ENCODE measurements around the gene MED6. TPM values are rescaled to one million over a fixed set of nuclear protein-coding genes. Genes with fewer than 3 reads are reported as not detected.

MED6 gene
- total RNA-seq, 1 experiment from 2014 or later: 55.3 TPM

DNA sequence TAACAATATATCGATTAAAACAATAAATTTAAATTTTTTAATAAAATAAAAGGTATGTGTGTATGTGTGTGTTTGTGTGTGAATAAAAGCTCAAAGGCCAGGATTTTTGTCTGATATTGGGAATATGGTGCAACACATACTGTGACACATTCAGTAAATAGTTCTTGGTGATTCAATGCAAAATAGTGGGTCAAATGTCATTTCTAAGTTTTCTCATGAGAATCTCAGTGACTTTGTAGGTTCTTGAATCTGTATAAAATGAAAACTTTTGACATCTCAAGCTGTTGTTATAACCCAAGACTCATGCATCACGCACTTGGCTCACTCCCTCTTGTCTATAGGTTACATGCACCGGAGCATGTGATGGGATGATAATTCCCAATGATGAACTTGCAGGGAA lies 16.2 kb upstream of the MED6 start:
- H3K9me3 Mint-ChIP-seq: no peaks in the 10 kb centered on the region
- no peak overlapping the region for H3K4ac ChIP-seq (ENCODE audit: low read depth, low read length)
- H3K27ac ChIP-seq (ENCODE audit: insufficient read length, low read depth, low read length): no peak overlapping the region
- H3K27me3 Mint-ChIP-seq (ENCODE audit: low read depth): no peaks in the 10 kb centered on the region
- no peaks in the 10 kb centered on the region for H3K36me3 Mint-ChIP-seq (ENCODE audit: insufficient read depth in 1 of 3, low read depth in 3 of 3)
- H2BK120ac ChIP-seq (ENCODE audit: low read depth, low read length, poor library complexity, severe bottlenecking): no peak overlapping the region
- no peak overlapping the region for H3K27ac Mint-ChIP-seq
- H4K8ac ChIP-seq (replicated peaks; ENCODE audit: insufficient read length, low read depth, low read length): no peak overlapping the region
- H2AFZ ChIP-seq (ENCODE audit: low read length): no peak overlapping the region
- H3K9me3 ChIP-seq (ENCODE audit: control insufficient read depth, low read depth, low read length): no peaks in the 10 kb centered on the region
- no peak overlapping the region for H3T11ph ChIP-seq (ENCODE audit: low read length)
- TF ChIP-seq, protein P1, sequence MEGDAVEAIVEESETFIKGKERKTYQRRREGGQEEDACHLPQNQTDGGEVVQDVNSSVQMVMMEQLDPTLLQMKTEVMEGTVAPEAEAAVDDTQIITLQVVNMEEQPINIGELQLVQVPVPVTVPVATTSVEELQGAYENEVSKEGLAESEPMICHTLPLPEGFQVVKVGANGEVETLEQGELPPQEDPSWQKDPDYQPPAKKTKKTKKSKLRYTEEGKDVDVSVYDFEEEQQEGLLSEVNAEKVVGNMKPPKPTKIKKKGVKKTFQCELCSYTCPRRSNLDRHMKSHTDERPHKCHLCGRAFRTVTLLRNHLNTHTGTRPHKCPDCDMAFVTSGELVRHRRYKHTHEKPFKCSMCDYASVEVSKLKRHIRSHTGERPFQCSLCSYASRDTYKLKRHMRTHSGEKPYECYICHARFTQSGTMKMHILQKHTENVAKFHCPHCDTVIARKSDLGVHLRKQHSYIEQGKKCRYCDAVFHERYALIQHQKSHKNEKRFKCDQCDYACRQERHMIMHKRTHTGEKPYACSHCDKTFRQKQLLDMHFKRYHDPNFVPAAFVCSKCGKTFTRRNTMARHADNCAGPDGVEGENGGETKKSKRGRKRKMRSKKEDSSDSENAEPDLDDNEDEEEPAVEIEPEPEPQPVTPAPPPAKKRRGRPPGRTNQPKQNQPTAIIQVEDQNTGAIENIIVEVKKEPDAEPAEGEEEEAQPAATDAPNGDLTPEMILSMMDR (conservative IDR thresholded peaks at IDR 0.05): no peak
- 100% methylated on average over 1 of the region's 3 CpGs for WGBS (ENCODE audit: extremely low coverage, insufficient read length, low lambda C conversion rate)
- H4K20me1 ChIP-seq (ENCODE audit: control insufficient read depth, insufficient read depth, insufficient read length): no peaks in the 10 kb centered on the region
- no peak overlapping the region for H2AK5ac ChIP-seq (ENCODE audit: insufficient read length, low read length)
- no peak overlapping the region for H3K56ac ChIP-seq (ENCODE audit: insufficient read length, low read depth, low read length)
- H3K4me3 Mint-ChIP-seq: no peak overlapping the region
- H3K27me3 ChIP-seq (ENCODE audit: insufficient read depth, low read length): no peaks in the 10 kb centered on the region
- H3K79me1 ChIP-seq (ENCODE audit: insufficient read depth, low read depth, low read length, poor library complexity, severe bottlenecking): no peaks in the 10 kb centered on the region
- no peak overlapping the region for H4K91ac ChIP-seq (ENCODE audit: insufficient read length, low read depth, low read length)
- H2BK5ac ChIP-seq (ENCODE audit: insufficient read length, low read length): no peak overlapping the region
- no peak overlapping the region for H2BK20ac ChIP-seq (ENCODE audit: low read depth, low read length, poor library complexity, severe bottlenecking)
- no peak overlapping the region for H4K5ac ChIP-seq (ENCODE audit: insufficient read length, low read depth, low read length)
- H3K9ac ChIP-seq (ENCODE audit: extremely low read depth, insufficient read length, low read length): no peak overlapping the region
- no peak overlapping the region for H3K23ac ChIP-seq (ENCODE audit: insufficient read length, low read depth, low read length)
- no peaks in the 10 kb centered on the region for H3K23me2 ChIP-seq (ENCODE audit: insufficient read length, low read depth, low read length, poor library complexity, severe bottlenecking)
- no peak overlapping the region for H3K14ac ChIP-seq (ENCODE audit: insufficient read depth, low read length)
- peaks cover 0 to 7% of the 10 kb centered on the region in 2 experiments; a peak in 2 of 4 replicates for H3K4me1 Mint-ChIP-seq
- no peak overlapping the region for H3K4me2 ChIP-seq (ENCODE audit: insufficient read depth, insufficient read length, low read length)
- DNase-seq: no peak
- no peaks in the 10 kb centered on the region; the same call in 1 of the 2 replicates for H3K4me1 ChIP-seq (ENCODE audit: insufficient read depth, low read length)
- no peak overlapping the region for H2BK12ac ChIP-seq (ENCODE audit: insufficient read length, low read depth, low read length)
- no peaks in the 10 kb centered on the region for H3K79me2 ChIP-seq (ENCODE audit: insufficient read depth, low read length)
- no peak overlapping the region for H3K18ac ChIP-seq (ENCODE audit: insufficient read length, low read depth, low read length)
- no peak overlapping the region for H2BK15ac ChIP-seq (ENCODE audit: low read depth, low read length)
